ENCODE data around the gene PARL.
A peak's percentile ranks its signal among the peaks of the same experiment; 100 is the strongest.

The PARL gene

GRCh38 chr3:183871541-183871940 lies 13.1 kb downstream of the PARL start:
- H3K4me3 ChIP-seq (replicated peaks in 1 of 2; ENCODE audit: low read depth in 2 of 2, low read length in 2 of 2): no peak overlapping the region
- no peak for TF ChIP-seq CTCF (IDR thresholded peaks at IDR 0.05; ENCODE audit: low read depth, low read length)
- DNase-seq (ENCODE audit: low read depth in 2 of 2): no peak

- DNase-seq (ENCODE audit: low read depth in 2 of 2): no peak
- TF ChIP-seq CTCF (IDR thresholded peaks at IDR 0.05; ENCODE audit: low read depth, low read length): no peak
- no peak overlapping the region for H3K4me3 ChIP-seq (replicated peaks in 1 of 2; ENCODE audit: low read depth in 2 of 2, low read length in 2 of 2)
Observed at GRCh38 chr3:183870563-183870962, 14.1 kb downstream of the PARL start.

GRCh38 chr3:183868796-183869195 lies 15.9 kb downstream of the PARL start:
- DNase-seq (ENCODE audit: low read depth in 2 of 2): no peak
- no peak overlapping the region for H3K4me3 ChIP-seq (replicated peaks in 1 of 2; ENCODE audit: low read depth in 2 of 2, low read length in 2 of 2)
- no peak for TF ChIP-seq CTCF (IDR thresholded peaks at IDR 0.05; ENCODE audit: low read depth, low read length)

GRCh38 chr3:183862610-183863009 lies 22.1 kb downstream of the PARL start:
- H3K4me3 ChIP-seq (replicated peaks in 1 of 2; ENCODE audit: low read depth in 2 of 2, low read length in 2 of 2): no peak overlapping the region
- TF ChIP-seq CTCF (IDR thresholded peaks at IDR 0.05; ENCODE audit: low read depth, low read length): no peak
- no peak for DNase-seq (ENCODE audit: low read depth in 2 of 2)

GRCh38 chr3:183857863-183858262 lies 26.8 kb downstream of the PARL start:
- no peak for TF ChIP-seq CTCF (IDR thresholded peaks at IDR 0.05; ENCODE audit: low read depth, low read length)
- peak; percentile 3 to 4 for DNase-seq (ENCODE audit: low read depth in 2 of 2)
- H3K4me3 ChIP-seq (replicated peaks in 1 of 2; ENCODE audit: low read depth in 2 of 2, low read length in 2 of 2): no peak overlapping the region

- H3K4me3 ChIP-seq (replicated peaks in 1 of 2; ENCODE audit: low read depth in 2 of 2, low read length in 2 of 2): no peak overlapping the region
- TF ChIP-seq CTCF (IDR thresholded peaks at IDR 0.05; ENCODE audit: low read depth, low read length): no peak
- no peak for DNase-seq (ENCODE audit: low read depth in 2 of 2)
Observed at GRCh38 chr3:183854318-183855035, 30.2 kb downstream of the PARL start.
